ENCODE data around the gene NUDT1. TPM values are rescaled to one million over a fixed set of nuclear protein-coding genes. Genes with fewer than 3 reads are reported as not detected.

Gene NUDT1
- total RNA-seq, 1 experiment from 2014 or later: 100 TPM

DNA sequence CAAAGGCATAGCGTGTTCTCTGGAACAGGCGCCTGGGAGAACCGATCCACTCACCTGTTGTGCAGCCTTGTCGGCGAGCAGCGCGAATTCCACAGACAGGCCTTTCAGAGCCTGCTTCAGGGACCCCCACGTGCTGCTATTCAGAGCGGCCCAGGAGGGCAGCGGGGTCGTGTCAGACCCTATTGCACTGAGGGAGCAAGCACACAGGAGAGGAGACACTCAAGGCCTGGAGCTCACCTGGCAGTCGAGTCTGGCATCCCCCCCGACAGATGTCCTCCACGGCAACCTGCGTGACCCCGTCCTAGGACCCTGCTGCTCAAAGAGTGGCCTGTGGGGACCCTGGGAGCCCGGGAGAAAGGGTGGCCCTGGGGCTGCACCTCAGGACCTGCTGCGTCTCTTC lies 21.1 kb downstream of the NUDT1 start (continued):
- TF ChIP-seq, protein P1, sequence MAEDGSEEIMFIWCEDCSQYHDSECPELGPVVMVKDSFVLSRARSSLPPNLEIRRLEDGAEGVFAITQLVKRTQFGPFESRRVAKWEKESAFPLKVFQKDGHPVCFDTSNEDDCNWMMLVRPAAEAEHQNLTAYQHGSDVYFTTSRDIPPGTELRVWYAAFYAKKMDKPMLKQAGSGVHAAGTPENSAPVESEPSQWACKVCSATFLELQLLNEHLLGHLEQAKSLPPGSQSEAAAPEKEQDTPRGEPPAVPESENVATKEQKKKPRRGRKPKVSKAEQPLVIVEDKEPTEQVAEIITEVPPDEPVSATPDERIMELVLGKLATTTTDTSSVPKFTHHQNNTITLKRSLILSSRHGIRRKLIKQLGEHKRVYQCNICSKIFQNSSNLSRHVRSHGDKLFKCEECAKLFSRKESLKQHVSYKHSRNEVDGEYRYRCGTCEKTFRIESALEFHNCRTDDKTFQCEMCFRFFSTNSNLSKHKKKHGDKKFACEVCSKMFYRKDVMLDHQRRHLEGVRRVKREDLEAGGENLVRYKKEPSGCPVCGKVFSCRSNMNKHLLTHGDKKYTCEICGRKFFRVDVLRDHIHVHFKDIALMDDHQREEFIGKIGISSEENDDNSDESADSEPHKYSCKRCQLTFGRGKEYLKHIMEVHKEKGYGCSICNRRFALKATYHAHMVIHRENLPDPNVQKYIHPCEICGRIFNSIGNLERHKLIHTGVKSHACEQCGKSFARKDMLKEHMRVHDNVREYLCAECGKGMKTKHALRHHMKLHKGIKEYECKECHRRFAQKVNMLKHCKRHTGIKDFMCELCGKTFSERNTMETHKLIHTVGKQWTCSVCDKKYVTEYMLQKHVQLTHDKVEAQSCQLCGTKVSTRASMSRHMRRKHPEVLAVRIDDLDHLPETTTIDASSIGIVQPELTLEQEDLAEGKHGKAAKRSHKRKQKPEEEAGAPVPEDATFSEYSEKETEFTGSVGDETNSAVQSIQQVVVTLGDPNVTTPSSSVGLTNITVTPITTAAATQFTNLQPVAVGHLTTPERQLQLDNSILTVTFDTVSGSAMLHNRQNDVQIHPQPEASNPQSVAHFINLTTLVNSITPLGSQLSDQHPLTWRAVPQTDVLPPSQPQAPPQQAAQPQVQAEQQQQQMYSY (CRISPR knock-in tag; IDR thresholded peaks at IDR 0.05): no peak
- TF ChIP-seq TCF7 (CRISPR knock-in tag; IDR thresholded peaks at IDR 0.05; ENCODE audit: low read depth): no peak
- TF ChIP-seq, protein P2, sequence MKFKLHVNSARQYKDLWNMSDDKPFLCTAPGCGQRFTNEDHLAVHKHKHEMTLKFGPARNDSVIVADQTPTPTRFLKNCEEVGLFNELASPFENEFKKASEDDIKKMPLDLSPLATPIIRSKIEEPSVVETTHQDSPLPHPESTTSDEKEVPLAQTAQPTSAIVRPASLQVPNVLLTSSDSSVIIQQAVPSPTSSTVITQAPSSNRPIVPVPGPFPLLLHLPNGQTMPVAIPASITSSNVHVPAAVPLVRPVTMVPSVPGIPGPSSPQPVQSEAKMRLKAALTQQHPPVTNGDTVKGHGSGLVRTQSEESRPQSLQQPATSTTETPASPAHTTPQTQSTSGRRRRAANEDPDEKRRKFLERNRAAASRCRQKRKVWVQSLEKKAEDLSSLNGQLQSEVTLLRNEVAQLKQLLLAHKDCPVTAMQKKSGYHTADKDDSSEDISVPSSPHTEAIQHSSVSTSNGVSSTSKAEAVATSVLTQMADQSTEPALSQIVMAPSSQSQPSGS (CRISPR knock-in tag; IDR thresholded peaks at IDR 0.05; ENCODE audit: borderline replicate concordance, low read depth): no peak
- TF ChIP-seq, protein P3, sequence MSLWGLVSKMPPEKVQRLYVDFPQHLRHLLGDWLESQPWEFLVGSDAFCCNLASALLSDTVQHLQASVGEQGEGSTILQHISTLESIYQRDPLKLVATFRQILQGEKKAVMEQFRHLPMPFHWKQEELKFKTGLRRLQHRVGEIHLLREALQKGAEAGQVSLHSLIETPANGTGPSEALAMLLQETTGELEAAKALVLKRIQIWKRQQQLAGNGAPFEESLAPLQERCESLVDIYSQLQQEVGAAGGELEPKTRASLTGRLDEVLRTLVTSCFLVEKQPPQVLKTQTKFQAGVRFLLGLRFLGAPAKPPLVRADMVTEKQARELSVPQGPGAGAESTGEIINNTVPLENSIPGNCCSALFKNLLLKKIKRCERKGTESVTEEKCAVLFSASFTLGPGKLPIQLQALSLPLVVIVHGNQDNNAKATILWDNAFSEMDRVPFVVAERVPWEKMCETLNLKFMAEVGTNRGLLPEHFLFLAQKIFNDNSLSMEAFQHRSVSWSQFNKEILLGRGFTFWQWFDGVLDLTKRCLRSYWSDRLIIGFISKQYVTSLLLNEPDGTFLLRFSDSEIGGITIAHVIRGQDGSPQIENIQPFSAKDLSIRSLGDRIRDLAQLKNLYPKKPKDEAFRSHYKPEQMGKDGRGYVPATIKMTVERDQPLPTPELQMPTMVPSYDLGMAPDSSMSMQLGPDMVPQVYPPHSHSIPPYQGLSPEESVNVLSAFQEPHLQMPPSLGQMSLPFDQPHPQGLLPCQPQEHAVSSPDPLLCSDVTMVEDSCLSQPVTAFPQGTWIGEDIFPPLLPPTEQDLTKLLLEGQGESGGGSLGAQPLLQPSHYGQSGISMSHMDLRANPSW (CRISPR knock-in tag; conservative IDR thresholded peaks at IDR 0.05; ENCODE audit: low read depth): no peak
- TF ChIP-seq MYBL2 (CRISPR knock-in tag; IDR thresholded peaks at IDR 0.05): no peak
- TF ChIP-seq, protein P4, sequence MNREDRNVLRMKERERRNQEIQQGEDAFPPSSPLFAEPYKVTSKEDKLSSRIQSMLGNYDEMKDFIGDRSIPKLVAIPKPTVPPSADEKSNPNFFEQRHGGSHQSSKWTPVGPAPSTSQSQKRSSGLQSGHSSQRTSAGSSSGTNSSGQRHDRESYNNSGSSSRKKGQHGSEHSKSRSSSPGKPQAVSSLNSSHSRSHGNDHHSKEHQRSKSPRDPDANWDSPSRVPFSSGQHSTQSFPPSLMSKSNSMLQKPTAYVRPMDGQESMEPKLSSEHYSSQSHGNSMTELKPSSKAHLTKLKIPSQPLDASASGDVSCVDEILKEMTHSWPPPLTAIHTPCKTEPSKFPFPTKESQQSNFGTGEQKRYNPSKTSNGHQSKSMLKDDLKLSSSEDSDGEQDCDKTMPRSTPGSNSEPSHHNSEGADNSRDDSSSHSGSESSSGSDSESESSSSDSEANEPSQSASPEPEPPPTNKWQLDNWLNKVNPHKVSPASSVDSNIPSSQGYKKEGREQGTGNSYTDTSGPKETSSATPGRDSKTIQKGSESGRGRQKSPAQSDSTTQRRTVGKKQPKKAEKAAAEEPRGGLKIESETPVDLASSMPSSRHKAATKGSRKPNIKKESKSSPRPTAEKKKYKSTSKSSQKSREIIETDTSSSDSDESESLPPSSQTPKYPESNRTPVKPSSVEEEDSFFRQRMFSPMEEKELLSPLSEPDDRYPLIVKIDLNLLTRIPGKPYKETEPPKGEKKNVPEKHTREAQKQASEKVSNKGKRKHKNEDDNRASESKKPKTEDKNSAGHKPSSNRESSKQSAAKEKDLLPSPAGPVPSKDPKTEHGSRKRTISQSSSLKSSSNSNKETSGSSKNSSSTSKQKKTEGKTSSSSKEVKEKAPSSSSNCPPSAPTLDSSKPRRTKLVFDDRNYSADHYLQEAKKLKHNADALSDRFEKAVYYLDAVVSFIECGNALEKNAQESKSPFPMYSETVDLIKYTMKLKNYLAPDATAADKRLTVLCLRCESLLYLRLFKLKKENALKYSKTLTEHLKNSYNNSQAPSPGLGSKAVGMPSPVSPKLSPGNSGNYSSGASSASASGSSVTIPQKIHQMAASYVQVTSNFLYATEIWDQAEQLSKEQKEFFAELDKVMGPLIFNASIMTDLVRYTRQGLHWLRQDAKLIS (CRISPR knock-in tag; IDR thresholded peaks at IDR 0.05; ENCODE audit: borderline replicate concordance): no peak

DNA sequence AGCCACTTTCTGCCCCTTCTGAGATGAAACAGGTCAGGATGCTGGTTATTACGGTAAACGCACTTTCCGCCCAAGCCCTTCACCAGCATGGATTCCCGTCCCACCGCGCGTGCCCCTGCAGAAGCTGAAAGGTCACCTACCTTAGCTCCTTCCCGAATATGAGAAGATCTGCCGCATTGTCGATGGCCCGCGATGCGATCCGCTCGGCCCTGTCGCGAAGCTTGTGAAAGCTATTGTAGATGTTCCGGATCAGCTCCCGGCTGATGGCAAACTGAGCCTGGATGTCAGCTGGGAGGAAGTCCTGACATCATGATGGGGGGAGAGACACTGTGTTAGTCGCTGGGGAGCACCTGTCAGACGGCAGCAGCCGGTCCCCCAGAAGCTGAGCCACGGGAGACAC lies 22.1 kb downstream of the NUDT1 start:
- H3K4me3 Mint-ChIP-seq: no peak overlapping the region
- no peaks in the 10 kb centered on the region for H3K9me3 Mint-ChIP-seq
- ChIA-PET POLR2A (interaction anchor here (0.7 kb wide), 1 partner anchor 15 kb away, joined by 3 read pairs; no protein-coding TSS in a partner anchor), CTCF (no interaction called here)
- H3K4me1 Mint-ChIP-seq: peaks cover 2% of the 10 kb centered on the region
- H3K36me3 Mint-ChIP-seq: peaks cover 23% of the 10 kb centered on the region
- H3K27ac Mint-ChIP-seq: no peak overlapping the region; the same call in 1 of the 2 replicates
- DNase-seq (ENCODE audit: low spot score): no peak
- no peaks in the 10 kb centered on the region for H3K27me3 Mint-ChIP-seq (ENCODE audit: low read depth)
- ATAC-seq: no peak
- TF ChIP-seq OVOL2 (CRISPR knock-in tag; IDR thresholded peaks at IDR 0.05; ENCODE audit: borderline replicate concordance): no peak
- TF ChIP-seq ZNF317 (CRISPR knock-in tag; IDR thresholded peaks at IDR 0.05; ENCODE audit: borderline replicate concordance, low read depth): no peak
- no peak for TF ChIP-seq ZNF263 (CRISPR knock-in tag; IDR thresholded peaks at IDR 0.05; ENCODE audit: low read depth)
- no peak for TF ChIP-seq NFATC4 (CRISPR knock-in tag; IDR thresholded peaks at IDR 0.05)
- TF ChIP-seq, protein P1 (CRISPR knock-in tag; IDR thresholded peaks at IDR 0.05): no peak
- no peak for TF ChIP-seq SOX15 (CRISPR knock-in tag; IDR thresholded peaks at IDR 0.05)
- TF ChIP-seq, protein P5, sequence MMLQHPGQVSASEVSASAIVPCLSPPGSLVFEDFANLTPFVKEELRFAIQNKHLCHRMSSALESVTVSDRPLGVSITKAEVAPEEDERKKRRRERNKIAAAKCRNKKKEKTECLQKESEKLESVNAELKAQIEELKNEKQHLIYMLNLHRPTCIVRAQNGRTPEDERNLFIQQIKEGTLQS (CRISPR knock-in tag; conservative IDR thresholded peaks at IDR 0.05): no peak
- no peak for TF ChIP-seq NR2C2 (CRISPR knock-in tag; IDR thresholded peaks at IDR 0.05)
- TF ChIP-seq, protein P6, sequence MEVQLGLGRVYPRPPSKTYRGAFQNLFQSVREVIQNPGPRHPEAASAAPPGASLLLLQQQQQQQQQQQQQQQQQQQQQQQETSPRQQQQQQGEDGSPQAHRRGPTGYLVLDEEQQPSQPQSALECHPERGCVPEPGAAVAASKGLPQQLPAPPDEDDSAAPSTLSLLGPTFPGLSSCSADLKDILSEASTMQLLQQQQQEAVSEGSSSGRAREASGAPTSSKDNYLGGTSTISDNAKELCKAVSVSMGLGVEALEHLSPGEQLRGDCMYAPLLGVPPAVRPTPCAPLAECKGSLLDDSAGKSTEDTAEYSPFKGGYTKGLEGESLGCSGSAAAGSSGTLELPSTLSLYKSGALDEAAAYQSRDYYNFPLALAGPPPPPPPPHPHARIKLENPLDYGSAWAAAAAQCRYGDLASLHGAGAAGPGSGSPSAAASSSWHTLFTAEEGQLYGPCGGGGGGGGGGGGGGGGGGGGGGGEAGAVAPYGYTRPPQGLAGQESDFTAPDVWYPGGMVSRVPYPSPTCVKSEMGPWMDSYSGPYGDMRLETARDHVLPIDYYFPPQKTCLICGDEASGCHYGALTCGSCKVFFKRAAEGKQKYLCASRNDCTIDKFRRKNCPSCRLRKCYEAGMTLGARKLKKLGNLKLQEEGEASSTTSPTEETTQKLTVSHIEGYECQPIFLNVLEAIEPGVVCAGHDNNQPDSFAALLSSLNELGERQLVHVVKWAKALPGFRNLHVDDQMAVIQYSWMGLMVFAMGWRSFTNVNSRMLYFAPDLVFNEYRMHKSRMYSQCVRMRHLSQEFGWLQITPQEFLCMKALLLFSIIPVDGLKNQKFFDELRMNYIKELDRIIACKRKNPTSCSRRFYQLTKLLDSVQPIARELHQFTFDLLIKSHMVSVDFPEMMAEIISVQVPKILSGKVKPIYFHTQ (CRISPR knock-in tag; IDR thresholded peaks at IDR 0.05): no peak
